Stimulated activated CD8-positive, alpha-beta memory T cell treated with anti-CD3 and anti-CD28 coated beads, Interleukin-4, amount 100 ng/mL, for 1 hour (primary cell): ENCODE measurements around the gene AGTRAP.

ENCODE experiments used
- DNase-seq, 2 donors: peaks; one replicate each; pipeline ENCODE4 v3.0.0-alpha.2; 2020; ENCODE audit warnings: low read depth in 2 of 2, low spot score in 1 of 2

AGTRAP gene

GRCh38 chr1:11705596-11705995, 30.3 kb upstream of the AGTRAP start:
- DNase-seq = no peak

- no peak for DNase-seq
Observed at GRCh38 chr1:11706292-11706691, 29.6 kb upstream of the AGTRAP start.

- no peak for DNase-seq
Observed at GRCh38 chr1:11707621-11708276, 28.2 kb upstream of the AGTRAP start.

- DNase-seq = no peak
Observed at GRCh38 chr1:11708554-11709350, 27.2 kb upstream of the AGTRAP start.

- no peak for DNase-seq
Observed at GRCh38 chr1:11711490-11711889, 24.4 kb upstream of the AGTRAP start.

- DNase-seq = no peak
Observed at GRCh38 chr1:11712285-11712684, 23.7 kb upstream of the AGTRAP start.

- DNase-seq = no peak
Observed at GRCh38 chr1:11713095-11713494, 22.8 kb upstream of the AGTRAP start.

GRCh38 chr1:11714831-11715575, 20.9 kb upstream of the AGTRAP start:
- no peak for DNase-seq

GRCh38 chr1:11719313-11720032, 16.5 kb upstream of the AGTRAP start:
- DNase-seq = peak; percentile 77 to 79

GRCh38 chr1:11720033-11720376, 15.9 kb upstream of the AGTRAP start:
- no peak for DNase-seq

- no peak for DNase-seq
Observed at GRCh38 chr1:11720525-11720924, 15.4 kb upstream of the AGTRAP start.

GRCh38 chr1:11721311-11721710, 14.6 kb upstream of the AGTRAP start:
- no peak for DNase-seq

GRCh38 chr1:11722538-11722937, 13.4 kb upstream of the AGTRAP start:
- no peak for DNase-seq

- DNase-seq = no peak
Observed at GRCh38 chr1:11725616-11726015, 10.3 kb upstream of the AGTRAP start.

- no peak for DNase-seq
Observed at GRCh38 chr1:11727119-11727518, 8.8 kb upstream of the AGTRAP start.

GRCh38 chr1:11728126-11728806, 7.7 kb upstream of the AGTRAP start:
- no peak for DNase-seq

- DNase-seq = no peak
Observed at GRCh38 chr1:11729155-11729497, 6.8 kb upstream of the AGTRAP start.

GRCh38 chr1:11729498-11730428, 6.2 kb upstream of the AGTRAP start:
- DNase-seq = no peak

GRCh38 chr1:11730429-11730891, 5.5 kb upstream of the AGTRAP start:
- DNase-seq = no peak
